Breast epithelium (tissue), 4 donors: ENCODE results near the gene FHIT. TPM values are rescaled to one million over a fixed set of nuclear protein-coding genes. Genes with fewer than 3 reads are reported as not detected.

ENCODE experiments used
- DNase-seq, 2 donors: peaks; one replicate each; pipeline ENCODE4 v3.0.0-alpha.2; 2019; ENCODE audit warnings: low spot score in 2 of 2
- H3K27ac ChIP-seq, 2 donors: fragments of 200-600 bp; sonication (generic) in 1 of 2; one replicate each; pipeline ENCODE4 v1.5.1; 2016 to 2019; ENCODE audit warnings: mild to moderate bottlenecking in 1 of 2
- H3K27me3 ChIP-seq, 2 donors: fragments of 200-600 bp; sonication (generic) in 1 of 2; one replicate each; pipeline versions ENCODE4 v1.5.1 to v1.6.0; 2017 to 2019; ENCODE audit warnings: control low read depth in 1 of 2, mild to moderate bottlenecking in 1 of 2
- H3K36me3 ChIP-seq: fragments of 200-600 bp; one replicate; pipeline ENCODE4 v1.5.1; 2019
- H3K4me1 ChIP-seq, 2 donors: fragments of 200-600 bp; sonication (generic); one replicate each; pipeline ENCODE4 v1.5.1; 2016 to 2019; ENCODE audit warnings: control low read depth in 1 of 2
- H3K4me3 ChIP-seq, 3 donors: fragments of 200-600 bp; sonication (generic); 1 replicate in 2 of 3; 2 replicates in 1 of 3; pipeline ENCODE4 v1.5.1; 2016 to 2019; ENCODE audit warnings: mild to moderate bottlenecking in 3 of 3, moderate library complexity in 2 of 3
- H3K9me3 ChIP-seq, 2 donors: fragments of 200-600 bp; sonication (generic) in 1 of 2; one replicate each; pipeline ENCODE4 v1.5.1; 2016 to 2019; ENCODE audit warnings: control low read depth in 1 of 2
- CTCF ChIP-seq, 3 donors: fragments of 450-650 bp; IDR thresholded peaks; one replicate each; pipeline ENCODE4 v1.5.1; 2016 to 2017; ENCODE audit warnings: antibody characterized with exemption in 3 of 3, mild to moderate bottlenecking in 3 of 3, moderate library complexity in 3 of 3
- POLR2A ChIP-seq: fragments of 450-650 bp; IDR thresholded peaks from one replicate; pipeline ENCODE4 v1.6.1; 2016; ENCODE audit warnings: antibody characterized with exemption, mild to moderate bottlenecking, moderate library complexity
- POLR2AphosphoS5 ChIP-seq, 3 donors: sonication (generic); formaldehyde crosslinking; IDR thresholded peaks; one replicate each; pipeline ENCODE4 v1.6.1; 2017; ENCODE audit warnings: antibody characterized with exemption in 3 of 3
- intact Hi-C: fragments of 100-400 bp; cut with DNase I; formaldehyde crosslinking; loops from one replicate; pipeline ENCODE4 v1.15.1; 2023; ENCODE audit warnings: low total_unique reads
- total RNA-seq, 3 donors: library from RNA; depleted of rRNA; stranded (reverse); fragments of >200 nt; gene quantifications; one replicate each; pipeline ENCODE4 v1.1.0, GENCODE V29; 2016

FHIT gene
- total RNA-seq, 3 donors from 2014 or later = 9.0 to 19.2 (median 17.7) TPM

GRCh38 chr3:59750391-59750790, 1500.9 kb downstream of the FHIT start:
- TF ChIP-seq CTCF (IDR thresholded peaks at IDR 0.05) (no peak), POLR2A (no peak), POLR2AphosphoS5 (IDR thresholded peaks at IDR 0.05) (no peak)
- intact Hi-C loops = no loop called here
- peak overlapping the region; percentile 48 to 52 for H3K27ac ChIP-seq
- DNase-seq = no peak
- H3K4me1 ChIP-seq = no peaks in the 10 kb centered on the region
- H3K4me3 ChIP-seq = no peak overlapping the region
- H3K9me3 ChIP-seq = no peaks in the 10 kb centered on the region
- H3K27me3 ChIP-seq = no peaks in the 10 kb centered on the region
- H3K36me3 ChIP-seq = no peaks in the 10 kb centered on the region

- no peak for DNase-seq
- Histone ChIP-seq H3K27ac (peak overlapping the region; percentile 48 to 52), H3K9me3 (no peaks in the 10 kb centered on the region)
These were observed 1502.0 kb downstream of the FHIT start for GRCh38 chr3:59749291-59749690.

GRCh38 chr3:59746585-59746984, 1504.7 kb downstream of the FHIT start:
- no peak for TF ChIP-seq POLR2A
- TF ChIP-seq POLR2AphosphoS5 (IDR thresholded peaks at IDR 0.05) = no peak
- TF ChIP-seq CTCF (IDR thresholded peaks at IDR 0.05) = no peak
- DNase-seq = no peak
- Histone ChIP-seq H3K9me3 (no peaks in the 10 kb centered on the region), H3K27me3 (no peaks in the 10 kb centered on the region), H3K36me3 (no peaks in the 10 kb centered on the region), H3K27ac (no peak overlapping the region), H3K4me3 (no peak overlapping the region), H3K4me1 (no peaks in the 10 kb centered on the region)
- intact Hi-C loops = no loop called here

More at GRCh38 chr3:59749291-59749690, 1502.0 kb downstream of the FHIT start:
- Histone ChIP-seq H3K27me3 (no peaks in the 10 kb centered on the region), H3K4me3 (no peak overlapping the region), H3K4me1 (no peaks in the 10 kb centered on the region), H3K36me3 (no peaks in the 10 kb centered on the region)
- intact Hi-C loops = no loop called here
- TF ChIP-seq POLR2AphosphoS5 (IDR thresholded peaks at IDR 0.05) (no peak), POLR2A (no peak), CTCF (IDR thresholded peaks at IDR 0.05) (no peak)

- Histone ChIP-seq H3K4me1 (no peaks in the 10 kb centered on the region), H3K9me3 (no peaks in the 10 kb centered on the region), H3K27ac (no peak overlapping the region), H3K36me3 (no peaks in the 10 kb centered on the region), H3K27me3 (no peaks in the 10 kb centered on the region), H3K4me3 (no peak overlapping the region)
- intact Hi-C loops = no loop called here
- no peak for TF ChIP-seq POLR2A
- TF ChIP-seq CTCF (IDR thresholded peaks at IDR 0.05) = no peak
- no peak for TF ChIP-seq POLR2AphosphoS5 (IDR thresholded peaks at IDR 0.05)
- DNase-seq = no peak
These were observed 1514.0 kb downstream of the FHIT start for GRCh38 chr3:59737241-59737640.

GRCh38 chr3:59734061-59734460, 1517.2 kb downstream of the FHIT start:
- Histone ChIP-seq H3K9me3 (no peaks in the 10 kb centered on the region), H3K4me3 (no peak overlapping the region), H3K36me3 (no peaks in the 10 kb centered on the region), H3K27ac (no peak overlapping the region), H3K4me1 (no peaks in the 10 kb centered on the region), H3K27me3 (no peaks in the 10 kb centered on the region)
- TF ChIP-seq POLR2A (no peak), CTCF (IDR thresholded peaks at IDR 0.05) (no peak), POLR2AphosphoS5 (IDR thresholded peaks at IDR 0.05) (no peak)
- intact Hi-C loops = no loop called here
- no peak for DNase-seq
